ENCODE measurements around the gene NMRAL1. TPM values are rescaled to one million over a fixed set of nuclear protein-coding genes. Genes with fewer than 3 reads are reported as not detected.

Gene NMRAL1
- total and polyA plus RNA-seq, 2 experiments from 2014 or later = 50.7 to 61.7 TPM

GRCh38 chr16:4498546-4499195 is 24.2 kb upstream of the NMRAL1 start:
- Mint-ChIP-seq H3K27me3 (ENCODE audit: insufficient read depth, low read depth, poor library complexity) (peaks cover 5% of the 10 kb centered on the region), H3K4me3 (no peak overlapping the region), H3K4me1 (peaks cover 18% of the 10 kb centered on the region), H3K36me3 (ENCODE audit: low read depth) (0 out of 3 replicates have a peak, but pooled peaks cover 3% of the 10 kb centered on the region), H3K9me3 (no peaks in the 10 kb centered on the region), H3K27ac (no peak overlapping the region)
- no peak overlapping the region for H3K27ac ChIP-seq (ENCODE audit: low read depth)
- no peak for DNase-seq (ENCODE audit: low spot score)
- H3K36me3 ChIP-seq (ENCODE audit: insufficient read depth) = no peaks in the 10 kb centered on the region
- no peak overlapping the region for H3K4me2 ChIP-seq
- peaks cover 23% of the 10 kb centered on the region; the same call in 1 of the 2 replicates for H3K79me2 ChIP-seq (replicated peaks; ENCODE audit: insufficient read depth)
- 0 out of 2 replicates have a peak, but pooled peaks cover 3% of the 10 kb centered on the region for H3F3A ChIP-seq (replicated peaks; ENCODE audit: low read depth)
- no peak for ATAC-seq
- no peak overlapping the region for H2AFZ ChIP-seq
- H3K4me1 ChIP-seq (ENCODE audit: insufficient read depth) = peaks cover 5% of the 10 kb centered on the region; the same call in 1 of the 2 replicates
- no peak for TF ChIP-seq ZNF331 (CRISPR knock-in tag; IDR thresholded peaks at IDR 0.05; ENCODE audit: low read depth)
- no peak for TF ChIP-seq POLR2AphosphoS5 (IDR thresholded peaks at IDR 0.05; ENCODE audit: low read depth)
- TF ChIP-seq NANOG (IDR thresholded peaks at IDR 0.05; ENCODE audit: borderline replicate concordance) = no peak
- TF ChIP-seq CTCF (conservative IDR thresholded peaks at IDR 0.05; ENCODE audit: low read depth in 2 of 2) = no peak
- TF ChIP-seq ETS1 (IDR thresholded peaks at IDR 0.05) = no peak
- no peak for TF ChIP-seq REST (IDR thresholded peaks at IDR 0.05; ENCODE audit: unreplicated experiment)
- TF ChIP-seq CREB1 (CRISPR knock-in tag; IDR thresholded peaks at IDR 0.05; ENCODE audit: low read depth) = no peak
- TF ChIP-seq JUNB (IDR thresholded peaks at IDR 0.05; ENCODE audit: unreplicated experiment) = no peak
- no peak for TF ChIP-seq ZNF462 (CRISPR knock-in tag; IDR thresholded peaks at IDR 0.05)
- H4K20me1 ChIP-seq (replicated peaks; ENCODE audit: insufficient read depth) = peaks cover 2% of the 10 kb centered on the region; the same call in 1 of the 2 replicates
- H3K27me3 ChIP-seq (ENCODE audit: insufficient read depth) = no peaks in the 10 kb centered on the region
- no peaks in the 10 kb centered on the region for H3K9me2 ChIP-seq (ENCODE audit: insufficient read depth)
- H3K4me3 ChIP-seq = no peak overlapping the region

Data from GM23338 (cell line).